HL-60 (cell line): ENCODE measurements around the gene CYTH4.

ENCODE experiments used
- DNase-seq, 2 experiments: peaks; one replicate each; pipeline ENCODE4 v3.0.0-alpha.2; 2010 to 2020; ENCODE audit warnings: low read depth in 1 of 2, low spot score in 1 of 2
- H3K27ac ChIP-seq: fragments of 250-450 bp; sonication (Bioruptor Pico); replicated peaks from 2 replicates; pipeline ENCODE4 v1.5.1; 2020; ENCODE audit warnings: mild to moderate bottlenecking, moderate library complexity
- H3K27me3 ChIP-seq: fragments of 250-450 bp; sonication (Bioruptor Pico); 2 replicates; pipeline ENCODE4 v1.5.1; 2021; ENCODE audit warnings: mild to moderate bottlenecking, moderate library complexity; ENCODE audit not compliant: insufficient read depth, poor library complexity, severe bottlenecking
- H3K4me3 ChIP-seq: replicated peaks from 2 replicates; pipeline ENCODE4 v1.5.1; 2011; ENCODE audit warnings: mild to moderate bottlenecking, control low read depth, low read length; ENCODE audit not compliant: insufficient read depth
- CTCF ChIP-seq: IDR thresholded peaks from one replicate; pipeline ENCODE4 v1.5.1; 2011; ENCODE audit warnings: low read length, control low read depth, inconsistent platforms; ENCODE audit not compliant: insufficient read depth
- GABPA ChIP-seq: IDR thresholded peaks from 2 replicates; pipeline ENCODE4 v1.6.1; 2012; ENCODE audit warnings: low read depth
- POLR2AphosphoS5 ChIP-seq: IDR thresholded peaks from 2 replicates; pipeline ENCODE4 v1.6.1; 2012; ENCODE audit warnings: low read depth
- REST ChIP-seq: IDR thresholded peaks from 2 replicates; pipeline ENCODE4 v1.6.1; 2012; ENCODE audit warnings: low read depth; ENCODE audit not compliant: insufficient replicate concordance
- SPI1 ChIP-seq: IDR thresholded peaks from 2 replicates; pipeline ENCODE4 v1.6.1; 2012; ENCODE audit warnings: low read depth, mild to moderate bottlenecking, borderline replicate concordance

Gene CYTH4

GRCh38 chr22:37235897-37236607, 46.3 kb upstream of the CYTH4 start:
- peak in 1 of 2 experiments; percentile 71 for DNase-seq
- no peaks in the 10 kb centered on the region for H3K27me3 ChIP-seq
- H3K27ac ChIP-seq = peak overlapping the region; percentile 38
- H3K4me3 ChIP-seq = no peak overlapping the region
- TF ChIP-seq SPI1 (no peak), POLR2AphosphoS5 (no peak), CTCF (no peak), REST (no peak), GABPA (no peak)

GRCh38 chr22:37237371-37238268, 44.7 kb upstream of the CYTH4 start:
- DNase-seq = no peak
- TF ChIP-seq POLR2AphosphoS5 = no peak; the same call in 1 of the 2 replicates
- TF ChIP-seq CTCF = no peak
- TF ChIP-seq REST = no peak
- no peak for TF ChIP-seq GABPA
- TF ChIP-seq SPI1 = no peak
- no peak overlapping the region for H3K4me3 ChIP-seq
- H3K27me3 ChIP-seq = no peaks in the 10 kb centered on the region
- 0 out of 2 replicates have a peak overlapping the region, but pooled peaks have one; percentile 13 for H3K27ac ChIP-seq

GRCh38 chr22:37239336-37240239, 42.7 kb upstream of the CYTH4 start:
- no peak overlapping the region; the same call in 1 of the 2 replicates for H3K27ac ChIP-seq
- no peak overlapping the region for H3K4me3 ChIP-seq
- no peak for DNase-seq
- TF ChIP-seq GABPA = no peak
- no peak for TF ChIP-seq SPI1
- no peak for TF ChIP-seq CTCF
- no peak for TF ChIP-seq REST
- TF ChIP-seq POLR2AphosphoS5 = no peak
- no peaks in the 10 kb centered on the region for H3K27me3 ChIP-seq
